NK-92 treated with Interleukin-12 subunit alpha and Interleukin-12 subunit beta, amount 100 ng/mL, for 24 hours (cell line): Measurements from ENCODE around the gene MAB21L4.

Experiments used
- DNase-seq: peaks from one replicate; lab custom pipeline; 2025; lab: John Stamatoyannopoulos, UW

Gene MAB21L4

GRCh38 chr2:240925191-240925567, 29.2 kb upstream of the MAB21L4 start:
- no peak for DNase-seq

- DNase-seq = no peak
These were observed 27.1 kb upstream of the MAB21L4 start for GRCh38 chr2:240922982-240923537.

GRCh38 chr2:240922245-240922981, 26.5 kb upstream of the MAB21L4 start:
- no peak for DNase-seq

GRCh38 chr2:240921995-240922244, 26.0 kb upstream of the MAB21L4 start:
- no peak for DNase-seq

- no peak for DNase-seq
These were observed 25.5 kb upstream of the MAB21L4 start for GRCh38 chr2:240921311-240921994.

- DNase-seq = no peak
These were observed 24.9 kb upstream of the MAB21L4 start for GRCh38 chr2:240920783-240921231.

DNA sequence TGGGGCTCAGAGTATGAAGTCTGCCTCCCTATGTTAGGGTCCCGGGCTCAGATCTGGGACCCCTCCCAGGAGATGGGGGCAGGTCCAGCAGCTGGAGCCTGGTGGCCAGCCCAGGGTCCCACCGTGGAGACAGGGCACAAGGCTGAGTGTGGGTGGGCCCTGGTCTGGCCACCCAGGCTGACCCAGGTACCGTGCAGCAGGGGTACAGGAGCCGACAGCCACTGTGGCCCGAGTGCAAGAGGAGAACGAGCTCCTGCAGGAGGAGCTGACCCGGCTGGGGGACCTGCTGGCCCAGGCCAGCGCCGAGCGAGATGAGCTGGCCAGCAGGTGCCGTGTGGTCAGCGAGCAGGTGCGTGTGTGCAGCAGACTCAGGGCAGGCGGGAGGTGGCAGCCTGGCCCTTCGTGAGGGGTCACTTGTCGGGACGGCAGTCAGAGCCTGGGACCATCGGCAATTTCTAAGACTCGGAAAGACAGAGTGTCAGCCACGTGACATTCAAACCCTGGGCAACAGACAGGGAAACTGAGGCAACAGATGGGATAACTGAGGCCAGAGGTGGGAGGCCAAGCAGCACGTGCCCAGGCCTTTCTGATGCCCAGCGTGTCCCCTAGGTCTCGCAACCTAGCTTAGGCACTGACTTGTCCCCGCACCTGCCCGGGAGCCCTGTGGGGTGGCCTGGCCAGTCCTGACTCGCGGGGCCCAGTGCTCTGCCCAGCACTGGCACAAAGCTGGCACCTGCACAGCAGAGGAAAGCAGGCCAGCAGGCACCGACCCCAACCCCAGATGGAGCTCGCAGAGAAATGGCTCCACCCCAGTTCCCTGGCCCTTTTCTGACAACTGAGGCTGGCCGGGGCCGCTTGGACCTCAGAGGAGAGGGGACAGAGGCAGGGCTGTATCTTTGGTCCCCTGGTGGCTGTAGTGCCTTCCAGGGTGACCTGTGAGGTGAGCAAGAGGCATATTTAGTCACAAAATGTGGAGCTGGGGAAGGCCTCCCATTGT, 24.1 kb upstream of the MAB21L4 start:
- no peak for DNase-seq

DNA sequence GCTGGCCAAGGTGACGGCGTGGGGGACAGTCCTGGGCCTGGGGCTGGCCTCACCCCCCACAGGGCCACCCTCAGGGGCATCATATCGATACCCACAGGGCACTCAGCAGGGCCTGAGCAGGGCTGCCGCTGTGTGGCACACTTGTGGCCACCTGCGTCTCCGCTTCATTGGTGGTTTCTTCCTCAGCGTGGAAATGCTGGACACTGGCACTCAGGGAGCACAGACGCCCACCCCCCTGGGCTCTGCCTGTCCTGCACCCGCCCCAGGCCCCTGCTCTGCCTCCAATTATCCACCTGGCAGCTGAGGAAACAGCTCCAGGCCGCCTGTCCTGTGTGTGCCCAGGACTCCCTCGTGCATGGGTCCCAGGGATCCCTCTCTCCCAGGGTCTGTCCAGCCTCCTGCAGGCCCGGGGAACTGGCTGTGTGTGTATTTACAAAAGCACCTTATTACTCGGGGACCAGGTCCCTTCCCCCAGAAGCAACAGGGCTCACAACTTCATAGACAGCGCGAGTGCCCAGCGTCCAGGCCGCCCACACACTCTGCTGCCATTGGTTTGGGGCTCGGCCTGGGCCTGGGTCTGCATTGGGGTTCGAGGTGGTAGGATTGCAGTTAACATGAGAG, 23.3 kb upstream of the MAB21L4 start:
- DNase-seq = no peak

DNA sequence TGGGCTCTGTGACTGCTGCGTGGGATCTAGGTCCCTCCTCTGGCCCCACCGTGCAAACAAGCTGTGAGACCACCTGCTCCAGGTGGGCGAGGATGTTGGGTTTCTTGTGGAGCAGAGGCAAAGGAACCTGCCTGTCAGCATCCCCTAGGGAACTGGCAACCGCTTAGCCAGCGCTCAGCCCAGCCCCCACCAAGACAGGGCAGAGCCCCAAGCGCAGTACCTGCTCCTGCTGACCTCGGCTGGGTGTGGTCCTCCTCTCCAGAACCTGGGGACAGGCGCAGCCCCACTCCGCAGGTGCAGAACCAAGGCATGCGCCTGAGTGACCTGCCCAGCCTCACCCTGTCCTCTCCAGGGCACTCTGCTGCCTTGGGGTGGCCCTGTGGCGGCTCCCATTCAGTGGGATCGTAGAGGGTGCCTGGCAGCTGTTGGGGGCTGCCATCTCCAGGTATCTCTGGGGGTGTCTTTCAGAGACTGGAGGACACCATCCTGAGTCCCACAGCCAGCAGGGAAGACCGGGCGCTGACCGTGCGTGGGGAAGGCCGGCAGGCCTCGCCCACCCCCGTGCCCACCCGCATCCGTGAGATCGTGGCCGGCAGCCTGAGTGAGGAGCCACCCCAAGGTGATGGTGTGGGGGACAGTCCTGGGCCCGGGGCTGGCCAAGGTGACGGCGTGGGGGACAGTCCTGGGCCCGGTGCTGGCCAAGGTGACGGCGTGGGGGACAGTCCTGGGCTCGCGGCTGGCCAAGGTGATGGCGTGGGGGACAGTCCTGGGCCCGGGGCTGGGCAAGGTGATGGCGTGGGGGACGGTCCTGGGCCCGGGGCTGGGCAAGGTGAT, 22.5 kb upstream of the MAB21L4 start:
- no peak for DNase-seq

DNA sequence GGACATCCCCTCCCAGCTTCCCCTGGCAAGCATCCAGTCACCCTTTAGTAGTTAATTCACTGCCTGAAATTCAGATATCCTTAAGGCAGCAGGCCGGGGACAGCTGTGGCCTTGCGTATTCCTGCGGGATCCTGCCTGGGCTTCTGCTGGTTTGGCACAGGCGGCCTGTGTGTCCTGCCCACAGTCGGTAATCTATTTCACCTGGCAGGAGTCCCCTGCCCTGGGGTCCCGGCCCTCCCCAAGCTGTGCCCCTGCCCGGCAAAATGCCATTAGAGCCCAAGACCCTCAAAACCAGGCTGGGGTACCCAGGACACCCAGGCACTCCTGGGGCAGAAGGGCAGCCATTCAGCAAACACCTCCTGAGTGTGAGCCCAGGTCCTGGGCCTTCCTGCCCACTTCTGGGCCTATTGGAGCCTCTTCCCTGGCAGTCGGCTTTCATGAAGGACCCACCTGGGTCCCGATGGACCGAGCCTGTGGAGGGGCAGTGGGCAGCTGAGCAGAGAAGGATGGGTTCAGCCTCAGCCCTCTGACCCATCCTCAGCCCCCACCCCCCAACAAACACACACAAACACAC, 21.8 kb upstream of the MAB21L4 start:
- DNase-seq = no peak

GRCh38 chr2:240917009-240917683, 21.2 kb upstream of the MAB21L4 start:
- no peak for DNase-seq

GRCh38 chr2:240916571-240917008, 20.6 kb upstream of the MAB21L4 start:
- no peak for DNase-seq

- no peak for DNase-seq
These were observed 19.8 kb upstream of the MAB21L4 start for GRCh38 chr2:240915526-240916341.

DNA sequence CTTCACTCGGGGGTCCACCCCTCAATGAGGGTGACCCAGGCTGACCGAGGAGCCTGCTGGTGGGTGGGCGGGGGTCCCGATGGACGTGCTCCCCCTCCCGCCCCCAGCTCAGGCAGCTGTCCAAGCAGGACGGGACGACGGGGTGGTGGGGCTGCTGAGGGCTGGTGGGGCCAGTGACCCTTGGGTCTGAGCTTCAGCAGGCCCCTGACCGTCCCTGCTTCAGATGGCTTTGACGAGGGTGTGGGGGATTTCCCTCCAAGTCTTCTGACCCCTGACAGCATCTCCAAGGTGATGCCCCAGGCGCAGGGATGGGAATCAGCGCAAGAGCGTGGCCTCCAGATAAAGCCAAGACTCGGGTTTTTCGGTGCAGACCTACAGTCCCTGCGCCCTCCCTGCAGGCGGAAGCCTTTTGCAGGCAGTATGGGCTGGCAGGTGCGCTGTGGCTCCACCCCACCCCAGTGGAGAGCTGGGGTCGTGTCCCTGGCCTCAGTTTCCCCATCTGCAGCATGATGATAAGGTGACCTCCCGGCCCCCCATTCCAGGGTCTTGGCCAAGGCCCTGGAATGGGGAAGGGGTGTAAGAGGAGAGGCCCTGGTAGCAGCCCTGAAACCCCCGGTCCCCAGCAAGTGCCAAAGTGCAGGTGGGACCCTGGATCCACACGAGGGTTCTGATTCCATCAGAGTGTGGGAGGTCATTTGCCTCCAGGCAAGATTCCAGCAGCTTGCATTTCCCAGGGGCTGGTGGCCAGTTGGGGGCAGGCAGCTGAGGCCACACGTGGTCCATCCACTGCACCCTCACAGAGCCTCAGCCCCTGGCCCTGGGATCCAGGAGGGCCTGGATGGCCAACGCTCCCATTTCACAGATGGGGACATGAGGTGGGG, 18.9 kb upstream of the MAB21L4 start:
- DNase-seq = no peak

GRCh38 chr2:240913810-240914644, 18.1 kb upstream of the MAB21L4 start:
- peak; percentile 17 for DNase-seq

GRCh38 chr2:240912878-240913809, 17.2 kb upstream of the MAB21L4 start:
- DNase-seq = no peak
